GM21737 (cell line): ENCODE measurements around the gene TUBGCP5.
"Not testable (repeated sequence)": the region's sequence is repeated elsewhere in the genome, so short reads cannot be mapped to it uniquely, and the experiment has no call there.

Source experiments
- ATAC-seq: cut with Tn5 transposase; IDR thresholded peaks from one replicate; pipeline ENCODE4 v1.9.1; 2021; ENCODE audit warnings: mild to moderate bottlenecking, moderate library complexity; ENCODE audit not compliant: unreplicated experiment

Gene TUBGCP5

GRCh38 chr15:23043535-23043934 is 4.2 kb upstream of the TUBGCP5 start:
- not testable (repeated sequence) for ATAC-seq

- ATAC-seq, result not testable (repeated sequence)
These were observed 2.4 kb upstream of the TUBGCP5 start for GRCh38 chr15:23041736-23042135.

- no peak for ATAC-seq
These were observed 530 bp upstream of the TUBGCP5 start for GRCh38 chr15:23039917-23040281.

- peak; percentile 20 for ATAC-seq
These were observed 635 bp downstream of the TUBGCP5 start for GRCh38 chr15:23038726-23039142.

- ATAC-seq, result no peak
These were observed 3.3 kb downstream of the TUBGCP5 start for GRCh38 chr15:23035964-23036566.

- ATAC-seq, result no peak
These were observed 5.4 kb downstream of the TUBGCP5 start for GRCh38 chr15:23033979-23034378.

- ATAC-seq, result no peak
These were observed 13.2 kb downstream of the TUBGCP5 start for GRCh38 chr15:23026218-23026617.

GRCh38 chr15:23022156-23022555 is 17.2 kb downstream of the TUBGCP5 start:
- no peak for ATAC-seq

GRCh38 chr15:23014394-23015000 is 24.9 kb downstream of the TUBGCP5 start:
- ATAC-seq, result no peak

- ATAC-seq, result no peak
These were observed 25.7 kb downstream of the TUBGCP5 start for GRCh38 chr15:23013681-23014080.

- ATAC-seq, result not testable (repeated sequence)
These were observed 26.8 kb downstream of the TUBGCP5 start for GRCh38 chr15:23012616-23013015.

GRCh38 chr15:23003736-23004135 is 35.6 kb downstream of the TUBGCP5 start:
- ATAC-seq, result no peak

- no peak for ATAC-seq
These were observed 36.4 kb downstream of the TUBGCP5 start for GRCh38 chr15:23002920-23003319.

- no peak for ATAC-seq
These were observed 43.6 kb downstream of the TUBGCP5 start for GRCh38 chr15:22995795-22996194.

GRCh38 chr15:22992024-22992326 is 47.4 kb downstream of the TUBGCP5 start:
- ATAC-seq, result no peak

- no peak for ATAC-seq
These were observed 49.5 kb downstream of the TUBGCP5 start for GRCh38 chr15:22989576-22990477.

- ATAC-seq, result no peak
These were observed 50.6 kb downstream of the TUBGCP5 start for GRCh38 chr15:22988811-22989210.

- ATAC-seq, result not testable (repeated sequence)
These were observed 57.4 kb downstream of the TUBGCP5 start for GRCh38 chr15:22981931-22982330.

- ATAC-seq, result no peak
These were observed 58.1 kb downstream of the TUBGCP5 start for GRCh38 chr15:22981051-22981840.

GRCh38 chr15:22980189-22981050 is 58.9 kb downstream of the TUBGCP5 start, which contains the start of gene CYFIP1:
TSS of gene CYFIP1 (minus strand) at chr15:22980368. CDS start at chr15:22947285, 33,083 bp downstream.
- peak; percentile 57 for ATAC-seq
